H9 (cell line): ENCODE measurements around the gene PBX1. TPM values are rescaled to one million over a fixed set of nuclear protein-coding genes. Genes with fewer than 3 reads are reported as not detected.
A peak's percentile ranks its signal among the peaks of the same experiment; 100 is the strongest.

Experiments used
- DNase-seq: peaks from one replicate; pipeline ENCODE4 v3.0.0-alpha.2; 2017
- H2AFZ ChIP-seq: one replicate; pipeline ENCODE4 v1.6.1; 2013; ENCODE audit warnings: mild to moderate bottlenecking, low read length, control low read depth, moderate library complexity
- H2AK5ac ChIP-seq: 2 replicates; pipeline ENCODE4 v1.6.1; 2013; ENCODE audit warnings: low read length, control low read depth, mixed read lengths; ENCODE audit not compliant: insufficient read length
- H2BK120ac ChIP-seq: one replicate; pipeline ENCODE4 v1.6.1; 2013; ENCODE audit warnings: low read depth, mild to moderate bottlenecking, low read length, control low read depth, inconsistent platforms; ENCODE audit not compliant: poor library complexity, severe bottlenecking
- H2BK12ac ChIP-seq: 2 replicates; pipeline ENCODE4 v1.6.1; 2013; ENCODE audit warnings: low read length, control low read depth, mixed read lengths, low read depth; ENCODE audit not compliant: insufficient read length
- H2BK15ac ChIP-seq: 2 replicates; pipeline ENCODE4 v1.6.1; 2013; ENCODE audit warnings: low read depth, low read length, control low read depth
- H2BK20ac ChIP-seq: one replicate; pipeline ENCODE4 v1.6.1; 2013; ENCODE audit warnings: low read depth, mild to moderate bottlenecking, low read length, control low read depth, inconsistent platforms; ENCODE audit not compliant: poor library complexity, severe bottlenecking
- H2BK5ac ChIP-seq: 2 replicates; pipeline ENCODE4 v1.6.1; 2013; ENCODE audit warnings: low read length, control low read depth, mixed read lengths; ENCODE audit not compliant: insufficient read length
- H3K14ac ChIP-seq: 2 replicates; pipeline ENCODE4 v1.6.1; 2013; ENCODE audit warnings: low read length, control low read depth; ENCODE audit not compliant: insufficient read depth
- H3K18ac ChIP-seq: 2 replicates; pipeline ENCODE4 v1.6.1; 2013; ENCODE audit warnings: low read depth, mild to moderate bottlenecking, mixed read lengths, low read length, control low read depth; ENCODE audit not compliant: insufficient read length
- H3K23ac ChIP-seq: 2 replicates; pipeline ENCODE4 v1.6.1; 2013; ENCODE audit warnings: low read length, control low read depth, mixed read lengths, low read depth; ENCODE audit not compliant: insufficient read length
- H3K23me2 ChIP-seq: 2 replicates; pipeline ENCODE4 v1.6.1; 2013; ENCODE audit warnings: low read depth, mild to moderate bottlenecking, mixed read lengths, low read length, control low read depth; ENCODE audit not compliant: insufficient read length, poor library complexity, severe bottlenecking
- H3K27ac ChIP-seq: 2 replicates; pipeline ENCODE4 v1.5.1; 2013; ENCODE audit warnings: low read length, control low read depth, mixed read lengths, low read depth; ENCODE audit not compliant: insufficient read length
- H3K27me3 ChIP-seq: 2 replicates; pipeline ENCODE4 v1.6.1; 2013; ENCODE audit warnings: low read length, control low read depth, inconsistent platforms; ENCODE audit not compliant: insufficient read depth
- H3K4ac ChIP-seq: 2 replicates; pipeline ENCODE4 v1.6.1; 2013; ENCODE audit warnings: low read depth, mild to moderate bottlenecking, control low read depth, inconsistent platforms, low read length, moderate library complexity
- H3K4me1 ChIP-seq: 2 replicates; pipeline ENCODE4 v1.6.1; 2013; ENCODE audit warnings: low read length, control low read depth, inconsistent platforms; ENCODE audit not compliant: insufficient read depth
- H3K4me2 ChIP-seq: 2 replicates; pipeline ENCODE4 v1.6.1; 2013; ENCODE audit warnings: low read length, control low read depth, mixed read lengths; ENCODE audit not compliant: insufficient read length, insufficient read depth
- H3K56ac ChIP-seq: 2 replicates; pipeline ENCODE4 v1.6.1; 2013; ENCODE audit warnings: low read depth, mild to moderate bottlenecking, mixed read lengths, low read length, control low read depth; ENCODE audit not compliant: insufficient read length
- H3K79me1 ChIP-seq: 2 replicates; pipeline ENCODE4 v1.6.1; 2013; ENCODE audit warnings: low read depth, mild to moderate bottlenecking, moderate library complexity, low read length, control low read depth, inconsistent platforms; ENCODE audit not compliant: insufficient read depth, poor library complexity, severe bottlenecking
- H3K79me2 ChIP-seq: 2 replicates; pipeline ENCODE4 v1.6.1; 2013; ENCODE audit warnings: low read length, control low read depth, inconsistent platforms; ENCODE audit not compliant: insufficient read depth
- H3K9ac ChIP-seq: 2 replicates; pipeline ENCODE4 v1.6.1; 2013; ENCODE audit warnings: low read length, control low read depth, mixed read lengths; ENCODE audit not compliant: insufficient read length; ENCODE audit errors: extremely low read depth
- H3K9me3 ChIP-seq: one replicate; pipeline ENCODE4 v1.6.1; 2013; ENCODE audit warnings: low read depth, low read length, inconsistent platforms; ENCODE audit not compliant: control insufficient read depth
- H3T11ph ChIP-seq: one replicate; pipeline ENCODE4 v1.6.1; 2013; ENCODE audit warnings: mild to moderate bottlenecking, low read length, control low read depth, inconsistent platforms
- H4K20me1 ChIP-seq: one replicate; pipeline ENCODE4 v1.6.1; 2013; ENCODE audit not compliant: control insufficient read depth, insufficient read length, insufficient read depth
- H4K5ac ChIP-seq: 2 replicates; pipeline ENCODE4 v1.6.1; 2013; ENCODE audit warnings: low read depth, mild to moderate bottlenecking, mixed read lengths, low read length, control low read depth; ENCODE audit not compliant: insufficient read length
- H4K8ac ChIP-seq: replicated peaks from 2 replicates; pipeline ENCODE4 v1.6.1; 2013; ENCODE audit warnings: low read length, control low read depth, mixed read lengths, low read depth; ENCODE audit not compliant: insufficient read length
- H4K91ac ChIP-seq: 2 replicates; pipeline ENCODE4 v1.6.1; 2013; ENCODE audit warnings: low read depth, mild to moderate bottlenecking, moderate library complexity, mixed read lengths, low read length, control low read depth; ENCODE audit not compliant: insufficient read length
- H3K27ac Mint-ChIP-seq, 3 experiments: 2 replicates in 2 of 3; 3 replicates in 1 of 3; pipeline ENCODE4 v1.8.0; 2020 to 2021; ENCODE audit warnings: mixed read lengths in 3 of 3, mild to moderate bottlenecking in 1 of 3, moderate library complexity in 1 of 3
- H3K27me3 Mint-ChIP-seq: 2 replicates; pipeline ENCODE4 v1.8.0; 2021; ENCODE audit warnings: low read depth, mild to moderate bottlenecking, moderate library complexity, mixed read lengths
- H3K36me3 Mint-ChIP-seq, 3 experiments: 2 replicates in 2 of 3; 3 replicates in 1 of 3; pipeline ENCODE4 v1.8.0; 2020 to 2021; ENCODE audit warnings: low read depth in 3 of 3, mixed read lengths in 3 of 3; ENCODE audit not compliant: insufficient read depth in 1 of 3
- H3K4me1 Mint-ChIP-seq, 2 experiments: 2 replicates each; pipeline ENCODE4 v1.8.0; 2020; ENCODE audit warnings: mixed read lengths in 2 of 2
- H3K4me3 Mint-ChIP-seq, 2 experiments: 2 replicates in 1 of 2; 3 replicates in 1 of 2; pipeline ENCODE4 v1.8.0; 2020 to 2021; ENCODE audit warnings: mild to moderate bottlenecking in 2 of 2, mixed read lengths in 2 of 2, moderate library complexity in 1 of 2
- H3K9me3 Mint-ChIP-seq, 2 experiments: 2 replicates in 1 of 2; 3 replicates in 1 of 2; pipeline ENCODE4 v1.8.0; 2020; ENCODE audit warnings: mild to moderate bottlenecking in 2 of 2, mixed read lengths in 2 of 2, moderate library complexity in 1 of 2
- CTCF ChIP-seq: fragments of 200-600 bp; sonication (generic); conservative IDR thresholded peaks from 3 replicates; pipeline ENCODE4 v1.8.0; 2021; ENCODE audit warnings: antibody characterized with exemption, mild to moderate bottlenecking
- WGBS: extraction: QIAGEN DNeasy Blood & Tissue Kit; methylation state at CpG from one replicate; pipeline ENCODE4 v1.1.7; 2013; ENCODE audit warnings: missing lambda C conversion rate, low lambda C conversion rate, mixed read lengths; ENCODE audit not compliant: insufficient read length; ENCODE audit errors: extremely low coverage; 5-methylcytosine and 5-hydroxymethylcytosine counted together
- total RNA-seq: library from RNA; stranded (reverse); gene quantifications from 2 replicates; pipeline ENCODE4 v1.2.1, GENCODE V29; 2021

The PBX1 gene
- total RNA-seq, 1 experiment from 2014 or later: 142 TPM

DNA sequence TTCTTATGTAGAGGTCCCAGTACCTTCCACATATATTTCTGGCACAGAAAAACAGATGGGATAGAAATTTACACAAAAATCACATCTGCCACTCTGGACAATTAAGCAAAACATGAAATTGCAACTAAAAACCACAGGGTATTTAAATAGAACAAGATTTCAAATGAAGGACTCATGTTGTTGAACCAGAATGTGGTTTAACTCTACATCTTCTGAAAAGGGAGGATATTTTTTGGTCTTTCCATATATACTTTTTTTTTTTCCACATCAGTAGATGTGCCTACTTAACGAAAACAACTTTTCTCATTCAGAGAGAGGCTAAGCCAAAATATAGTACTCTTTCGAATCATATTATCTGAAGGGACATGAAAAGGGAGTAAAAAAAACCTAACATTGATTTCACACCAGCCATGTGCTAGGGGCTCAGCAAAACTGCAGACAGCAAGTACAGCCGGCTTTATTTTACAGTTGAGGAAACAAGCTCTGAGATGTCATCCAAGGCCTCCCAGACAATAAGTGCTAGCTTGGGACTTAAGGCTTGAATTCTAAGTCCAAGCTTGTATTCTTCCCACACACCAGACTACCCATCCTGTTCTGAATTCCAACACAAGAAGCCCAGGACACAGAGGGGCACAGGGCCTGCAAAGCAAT is 208.9 kb downstream of the PBX1 start:
- Histone ChIP-seq H2BK20ac (no peak overlapping the region), H2BK15ac (no peak overlapping the region), H3K23ac (no peak overlapping the region), H3K79me1 (peaks cover 6% of the 10 kb centered on the region), H2AK5ac (no peak overlapping the region), H3K9ac (no peak overlapping the region), H2BK120ac (no peak overlapping the region), H3K4ac (no peak overlapping the region), H2BK5ac (no peak overlapping the region), H3K27me3 (no peaks in the 10 kb centered on the region), H2BK12ac (no peak overlapping the region), H4K8ac (no peak overlapping the region), H4K20me1 (no peaks in the 10 kb centered on the region), H3K9me3 (no peaks in the 10 kb centered on the region), H3K56ac (no peak overlapping the region), H3K14ac (no peak overlapping the region), H3K27ac (no peak overlapping the region), H3K23me2 (no peaks in the 10 kb centered on the region), H3K18ac (no peak overlapping the region), H3T11ph (no peak overlapping the region), H3K4me2 (no peak overlapping the region), H4K91ac (no peak overlapping the region), H3K79me2 (no peaks in the 10 kb centered on the region; the same call in 1 of the 2 replicates), H4K5ac (no peak overlapping the region), H2AFZ (no peak overlapping the region), H3K4me1 (no peaks in the 10 kb centered on the region; the same call in 1 of the 2 replicates)
- Mint-ChIP-seq H3K36me3 (peaks cover 0 to 3% (median 0%) of the 10 kb centered on the region in 3 experiments; a peak in 3 of 7 replicates), H3K4me1 (peaks cover 33 to 38% of the 10 kb centered on the region in 2 experiments), H3K9me3 (no peaks in the 10 kb centered on the region), H3K27ac (peak overlapping the region in 1 of 3 experiments; percentile 36; a peak in 2 of 7 replicates), H3K4me3 (no peak overlapping the region), H3K27me3 (no peaks in the 10 kb centered on the region)
- no CpG with 5 or more reads among the region's 3 CpGs for WGBS
- TF ChIP-seq CTCF: no peak
- no peak for DNase-seq
